Measurements from ENCODE around the gene GUCY1A2. TPM values are rescaled to one million over a fixed set of nuclear protein-coding genes. Genes with fewer than 3 reads are reported as not detected.
A peak's percentile ranks its signal among the peaks of the same experiment; 100 is the strongest.
"Not testable (repeated sequence)": the region's sequence is repeated elsewhere in the genome, so short reads cannot be mapped to it uniquely, and the experiment has no call there.

The GUCY1A2 gene
- total RNA-seq, result 10 to 100 TPM in 1 of 8 experiments, 1 to 10 TPM in 7; 3.1 to 22.5 (median 6.0) TPM

GRCh38 chr11:107018219-107018901, at the start of gene GUCY1A2:
Gene GUCY1A2, minus strand, starts transcription at chr11:107018476. Its CDS starts 421 bp downstream, at chr11:107018055.
- H3K4me1 ChIP-seq (replicated peaks in 1 of 2), result peaks cover 7 to 11% of the 10 kb centered on the region in 2 donors
- peak within 1 kb of the TSS; percentile 61 to 89 (median 82) for H3K4me3 ChIP-seq
- peak within 1 kb of the TSS; percentile 54 to 83 for H3K27ac ChIP-seq
- no CpG with 5 or more reads among the region's 67 CpGs for WGBS, 10 experiments
- peak; percentile 24 to 73 (median 62) for ATAC-seq (replicated peaks in 6 of 8)
- in situ Hi-C loops (cut with MboI; ENCODE audit: low pct_unique_long_range_greater_than_20kb in 2 of 9, low sequenced_read_pairs in 9 of 9, unreplicated experiment in 9 of 9), result loop anchor here in 3 of 9 experiments (10.0 to 25.0 kb wide), 2 partner anchors 281 to 294 kb away; no protein-coding TSS in a partner anchor

GRCh38 chr11:107054391-107054790, 36.1 kb upstream of the GUCY1A2 start:
- WGBS, 10 experiments, result 0 to 100% (median 78%) methylated on average over 1 of the region's 1 CpG; no CpG with 5 or more reads in 4 of the 10 experiments
- H3K4me1 ChIP-seq (replicated peaks in 1 of 2), result no peaks in the 10 kb centered on the region
- H3K4me3 ChIP-seq, result no peak overlapping the region
- in situ Hi-C loops (cut with MboI; ENCODE audit: low pct_unique_long_range_greater_than_20kb in 2 of 9, low sequenced_read_pairs in 9 of 9, unreplicated experiment in 9 of 9), result no loop called here
- no peak for ATAC-seq (replicated peaks in 6 of 8)
- no peak overlapping the region for H3K27ac ChIP-seq

GRCh38 chr11:107051332-107051731, 33.1 kb upstream of the GUCY1A2 start:
- H3K4me1 ChIP-seq (replicated peaks in 1 of 2); ATAC-seq (replicated peaks in 6 of 8); H3K27ac ChIP-seq; in situ Hi-C loops (cut with MboI; ENCODE audit: low pct_unique_long_range_greater_than_20kb in 2 of 9, low sequenced_read_pairs in 9 of 9, unreplicated experiment in 9 of 9); H3K4me3 ChIP-seq: not testable (repeated sequence)
- 0 to 70% (median 17%) methylated on average over 1 to 4 of the region's 4 CpGs; no CpG with 5 or more reads in 3 of the 10 experiments for WGBS, 10 experiments

- H3K4me3 ChIP-seq; in situ Hi-C loops (cut with MboI; ENCODE audit: low pct_unique_long_range_greater_than_20kb in 2 of 9, low sequenced_read_pairs in 9 of 9, unreplicated experiment in 9 of 9); H3K4me1 ChIP-seq (replicated peaks in 1 of 2); H3K27ac ChIP-seq; ATAC-seq (replicated peaks in 6 of 8): not testable (repeated sequence)
- WGBS, 10 experiments, result 21 to 100% (median 83%) methylated on average over 1 to 2 of the region's 2 CpGs; no CpG with 5 or more reads in 1 of the 10 experiments
Observed at GRCh38 chr11:107050899-107051298, 32.6 kb upstream of the GUCY1A2 start.

- WGBS, 10 experiments, result 25 to 100% (median 74%) methylated on average over 1 to 5 of the region's 5 CpGs; no CpG with 5 or more reads in 2 of the 10 experiments
- H3K27ac ChIP-seq, result no peak overlapping the region
- ATAC-seq (replicated peaks in 6 of 8), result no peak
Observed at GRCh38 chr11:107050121-107050520, 31.8 kb upstream of the GUCY1A2 start.

GRCh38 chr11:107044503-107044902, 26.2 kb upstream of the GUCY1A2 start:
- Histone ChIP-seq H3K4me1 (replicated peaks in 1 of 2) (peaks cover 0 to 5% of the 10 kb centered on the region in 2 donors), H3K27ac (no peak overlapping the region), H3K4me3 (no peak overlapping the region)
- 33 to 100% (median 86%) methylated on average over 1 of the region's 1 CpG; no CpG with 5 or more reads in 3 of the 10 experiments for WGBS, 10 experiments
- in situ Hi-C loops (cut with MboI; ENCODE audit: low pct_unique_long_range_greater_than_20kb in 2 of 9, low sequenced_read_pairs in 9 of 9, unreplicated experiment in 9 of 9), result no loop called here
- ATAC-seq (replicated peaks in 6 of 8), result no peak

More at GRCh38 chr11:107050121-107050520, 31.8 kb upstream of the GUCY1A2 start:
- Histone ChIP-seq H3K4me1 (replicated peaks in 1 of 2) (no peaks in the 10 kb centered on the region), H3K4me3 (no peak overlapping the region)
- in situ Hi-C loops (cut with MboI; ENCODE audit: low pct_unique_long_range_greater_than_20kb in 2 of 9, low sequenced_read_pairs in 9 of 9, unreplicated experiment in 9 of 9), result no loop called here

- Histone ChIP-seq H3K4me1 (replicated peaks in 1 of 2) (peaks cover 0 to 5% of the 10 kb centered on the region in 2 donors), H3K27ac (no peak overlapping the region), H3K4me3 (no peak overlapping the region)
- peak in 7 of 8 experiments; percentile 8 to 97 (median 76) for ATAC-seq (replicated peaks in 6 of 8)
- in situ Hi-C loops (cut with MboI; ENCODE audit: low pct_unique_long_range_greater_than_20kb in 2 of 9, low sequenced_read_pairs in 9 of 9, unreplicated experiment in 9 of 9), result no loop called here
- 0 to 81% (median 52%) methylated on average over 1 to 4 of the region's 4 CpGs; no CpG with 5 or more reads in 1 of the 10 experiments for WGBS, 10 experiments
Observed at GRCh38 chr11:107043242-107044006, 25.1 kb upstream of the GUCY1A2 start.

- Histone ChIP-seq H3K4me3 (no peak overlapping the region), H3K4me1 (replicated peaks in 1 of 2) (peaks cover 0 to 5% of the 10 kb centered on the region in 2 donors), H3K27ac (no peak overlapping the region)
- in situ Hi-C loops (cut with MboI; ENCODE audit: low pct_unique_long_range_greater_than_20kb in 2 of 9, low sequenced_read_pairs in 9 of 9, unreplicated experiment in 9 of 9), result no loop called here
- ATAC-seq (replicated peaks in 6 of 8), result peak in 6 of 8 experiments; percentile 54 to 90 (median 79)
- 19 to 72% (median 49%) methylated on average over 1 to 4 of the region's 4 CpGs; no CpG with 5 or more reads in 2 of the 10 experiments for WGBS, 10 experiments
Observed at GRCh38 chr11:107042748-107043147, 24.5 kb upstream of the GUCY1A2 start.

GRCh38 chr11:107041088-107041444, 22.8 kb upstream of the GUCY1A2 start:
- Histone ChIP-seq H3K27ac (peak overlapping the region in 1 of 2 donors; percentile 49), H3K4me3 (no peak overlapping the region), H3K4me1 (replicated peaks in 1 of 2) (peaks cover 0 to 5% of the 10 kb centered on the region in 2 donors)
- ATAC-seq (replicated peaks in 6 of 8), result peak in 2 of 8 experiments; percentile 28 to 33
- WGBS, 10 experiments, result 0 to 100% (median 93%) methylated on average over 1 of the region's 1 CpG; no CpG with 5 or more reads in 1 of the 10 experiments
- in situ Hi-C loops (cut with MboI; ENCODE audit: low pct_unique_long_range_greater_than_20kb in 2 of 9, low sequenced_read_pairs in 9 of 9, unreplicated experiment in 9 of 9), result no loop called here

GRCh38 chr11:107040433-107041087, 22.3 kb upstream of the GUCY1A2 start:
- Histone ChIP-seq H3K4me1 (replicated peaks in 1 of 2) (peaks cover 0 to 5% of the 10 kb centered on the region in 2 donors), H3K27ac (peak overlapping the region in 1 of 2 donors; percentile 49), H3K4me3 (no peak overlapping the region)
- peak in 3 of 8 experiments; percentile 4 to 66 (median 57) for ATAC-seq (replicated peaks in 6 of 8)
- 49 to 100% (median 65%) methylated on average over 1 to 2 of the region's 2 CpGs; no CpG with 5 or more reads in 3 of the 10 experiments for WGBS, 10 experiments
- in situ Hi-C loops (cut with MboI; ENCODE audit: low pct_unique_long_range_greater_than_20kb in 2 of 9, low sequenced_read_pairs in 9 of 9, unreplicated experiment in 9 of 9), result no loop called here

- no peak overlapping the region for H3K4me3 ChIP-seq
- no peak for ATAC-seq (replicated peaks in 6 of 8)
- in situ Hi-C loops (cut with MboI; ENCODE audit: low pct_unique_long_range_greater_than_20kb in 2 of 9, low sequenced_read_pairs in 9 of 9, unreplicated experiment in 9 of 9), result no loop called here
- H3K27ac ChIP-seq, result no peak overlapping the region
- no peaks in the 10 kb centered on the region for H3K4me1 ChIP-seq (replicated peaks in 1 of 2)
Observed at GRCh38 chr11:107025673-107026072, 7.4 kb upstream of the GUCY1A2 start.

GRCh38 chr11:107020594-107020993, 2.3 kb upstream of the GUCY1A2 start:
- in situ Hi-C loops (cut with MboI; ENCODE audit: low pct_unique_long_range_greater_than_20kb in 2 of 9, low sequenced_read_pairs in 9 of 9, unreplicated experiment in 9 of 9), result loop anchor here in 2 of 9 experiments (25.0 kb wide), 1 partner anchor 283 kb away; no protein-coding TSS in a partner anchor
- 17 to 88% (median 70%) methylated on average over 1 to 2 of the region's 2 CpGs for WGBS, 10 experiments
- no peak overlapping the region for H3K27ac ChIP-seq
- no peak for ATAC-seq (replicated peaks in 6 of 8)
- peaks cover 7 to 11% of the 10 kb centered on the region in 2 donors for H3K4me1 ChIP-seq (replicated peaks in 1 of 2)
- H3K4me3 ChIP-seq, result no peak overlapping the region
